A204.1 (cell line): ENCODE results near the gene SLC38A7.
A peak's percentile ranks its signal among the peaks of the same experiment; 100 is the strongest.

Experiments used
- FAIRE-seq: peaks from 2 replicates; lab custom pipeline; 2012; peaks lifted over from hg19 to GRCh38; lab: Jason Lieb, UNC

The SLC38A7 gene

GRCh38 chr16:58636466-58636865, 48.1 kb downstream of the SLC38A7 start:
- no peak for FAIRE-seq

DNA sequence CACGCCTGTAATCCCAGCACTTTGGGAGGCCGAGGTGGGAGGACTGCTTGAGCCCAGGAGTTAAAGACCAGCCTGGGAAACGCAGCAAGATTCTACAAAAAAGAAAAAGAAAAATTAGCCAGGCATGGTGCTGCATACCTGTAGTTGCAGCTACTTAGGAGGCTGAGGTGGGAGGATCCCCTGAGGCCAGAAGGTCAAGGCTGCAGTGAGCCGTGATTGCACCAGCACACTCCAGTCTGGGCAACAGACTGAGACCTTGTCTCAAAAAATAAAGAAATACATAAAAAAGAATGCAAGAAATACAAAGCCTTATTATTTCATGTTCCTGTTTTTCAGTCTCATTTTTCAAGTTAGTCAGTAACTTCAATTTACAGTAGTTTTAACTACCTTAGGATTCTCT, 49.1 kb downstream of the SLC38A7 start:
- no peak for FAIRE-seq

GRCh38 chr16:58634265-58634802, 50.2 kb downstream of the SLC38A7 start:
- no peak for FAIRE-seq

DNA sequence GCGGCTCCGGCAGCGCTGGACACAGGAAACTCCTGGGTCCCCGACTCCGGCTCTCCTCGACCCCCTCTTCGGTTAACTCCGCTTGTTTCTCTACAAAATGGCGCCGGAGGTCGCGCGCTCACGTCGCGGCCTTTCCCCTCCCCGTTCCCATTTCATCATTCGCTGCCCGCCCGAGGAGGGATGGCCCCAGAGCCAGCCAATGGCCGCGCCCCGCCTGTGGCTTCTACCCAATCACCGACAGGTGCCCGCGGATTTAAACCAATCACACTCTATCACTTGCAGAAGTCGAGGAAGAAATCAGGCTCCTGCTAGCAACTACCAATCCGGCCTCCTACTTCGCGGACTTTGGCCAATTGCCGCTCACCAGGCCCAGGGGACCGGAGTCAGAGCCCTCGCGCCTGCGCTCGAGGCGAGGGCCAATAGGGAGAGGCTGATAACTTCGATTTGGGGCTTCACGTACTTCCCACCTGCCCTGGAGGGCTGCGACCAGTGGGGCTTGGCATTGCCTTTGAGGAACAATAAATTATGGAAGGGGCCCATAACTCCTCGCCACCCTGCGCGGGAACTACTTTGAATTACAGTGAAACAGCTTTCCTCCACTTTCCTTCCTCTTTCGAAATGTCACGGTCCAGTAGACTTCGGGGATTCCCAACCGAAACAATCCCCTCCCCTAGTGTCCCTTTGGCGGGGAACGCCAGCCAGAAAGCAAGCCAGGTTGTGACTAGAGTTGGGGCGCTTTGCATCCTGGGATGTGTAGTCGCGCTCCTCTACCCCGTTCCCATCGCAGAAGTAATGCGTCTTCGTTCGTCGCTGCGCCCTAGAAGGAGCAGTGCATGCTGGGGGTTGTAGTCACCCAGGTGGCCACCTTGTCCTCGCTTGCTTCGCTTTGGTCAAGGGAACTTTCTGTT, 54.6 kb downstream of the SLC38A7 start, which contains the start of gene CNOT1:
Gene CNOT1 (minus strand): TSS at position 94 of the 908 bp plus-strand sequence. CDS start 30,489 bp downstream, outside the sequence.
- peak; percentile 98 for FAIRE-seq

- FAIRE-seq, result no peak
Measured at GRCh38 chr16:58628845-58629732, 55.5 kb downstream of the SLC38A7 start.

DNA sequence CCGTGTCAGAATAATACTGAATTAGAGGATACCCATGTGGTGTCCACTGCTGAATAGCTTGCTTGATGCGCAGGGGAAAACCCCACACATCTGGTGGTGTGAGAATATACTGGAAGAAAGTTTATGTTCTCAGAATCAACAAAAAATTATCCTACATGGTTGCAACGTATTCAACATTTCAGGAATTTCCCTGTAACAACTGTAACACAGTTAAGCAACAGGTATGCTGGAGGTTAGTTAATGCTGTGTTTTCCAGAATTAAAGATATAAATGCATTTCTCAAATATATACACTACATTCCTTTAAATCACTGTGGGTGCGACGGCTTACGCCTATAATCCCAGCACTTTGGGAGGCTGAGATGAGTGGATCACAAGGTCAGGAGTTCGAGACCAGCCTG, 60.4 kb downstream of the SLC38A7 start:
- FAIRE-seq, result no peak

GRCh38 chr16:58620396-58620795, 64.2 kb downstream of the SLC38A7 start:
- no peak for FAIRE-seq

DNA sequence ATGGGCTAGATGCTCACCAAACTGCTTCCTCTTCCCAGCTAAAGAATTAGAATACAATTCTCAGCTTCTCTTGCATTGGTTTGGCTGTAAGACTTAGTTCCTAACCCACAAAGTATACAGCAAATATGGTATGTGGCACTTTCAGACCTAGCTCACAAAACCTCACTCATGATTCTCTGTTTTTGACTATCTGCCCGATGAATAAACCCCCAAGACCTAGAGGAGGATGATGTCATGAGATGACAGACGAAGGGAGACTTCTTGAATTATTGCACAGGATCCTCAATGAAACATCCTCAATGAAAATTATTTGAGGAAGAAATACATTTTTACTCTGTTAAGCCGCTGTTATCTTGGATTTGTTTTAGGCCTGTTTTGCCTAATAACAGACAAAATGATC, 69.3 kb downstream of the SLC38A7 start:
- no peak for FAIRE-seq
